HPDE6-E6E7 (cell line): ENCODE data around the gene MVK.

Experiments
- DNase-seq: peaks from one replicate; pipeline ENCODE4 v3.0.0; 2011; ENCODE audit warnings: missing footprints; ENCODE audit errors: extremely low spot score

Gene MVK

GRCh38 chr12:109545826-109546225 lies 27.8 kb upstream of the MVK start:
- peak; percentile 38 for DNase-seq

- no peak for DNase-seq
Measured at GRCh38 chr12:109547286-109547685, 26.3 kb upstream of the MVK start.

GRCh38 chr12:109548258-109548657 lies 25.3 kb upstream of the MVK start:
- no peak for DNase-seq

- DNase-seq: no peak
Measured at GRCh38 chr12:109549613-109550270, 23.9 kb upstream of the MVK start.

- DNase-seq: no peak
Measured at GRCh38 chr12:109550281-109550680, 23.3 kb upstream of the MVK start.

GRCh38 chr12:109551108-109551507 lies 22.5 kb upstream of the MVK start:
- no peak for DNase-seq

- DNase-seq: no peak
Measured at GRCh38 chr12:109552971-109553370, 20.6 kb upstream of the MVK start.

GRCh38 chr12:109553483-109553882 lies 20.1 kb upstream of the MVK start:
- no peak for DNase-seq

GRCh38 chr12:109553906-109554500 lies 19.6 kb upstream of the MVK start:
- no peak for DNase-seq

GRCh38 chr12:109554761-109555160 lies 18.8 kb upstream of the MVK start:
- DNase-seq: no peak

GRCh38 chr12:109555431-109556315 lies 17.9 kb upstream of the MVK start:
- DNase-seq: no peak

GRCh38 chr12:109557200-109557599 lies 16.4 kb upstream of the MVK start:
- DNase-seq: no peak

- DNase-seq: no peak
Measured at GRCh38 chr12:109557805-109558204, 15.8 kb upstream of the MVK start.

GRCh38 chr12:109558374-109559199 lies 15.0 kb upstream of the MVK start:
- no peak for DNase-seq

- DNase-seq: no peak
Measured at GRCh38 chr12:109559200-109559505, 14.4 kb upstream of the MVK start.

GRCh38 chr12:109559601-109560000 lies 14.0 kb upstream of the MVK start:
- no peak for DNase-seq

- no peak for DNase-seq
Measured at GRCh38 chr12:109560867-109561710, 12.5 kb upstream of the MVK start.

GRCh38 chr12:109561711-109562030 lies 11.9 kb upstream of the MVK start:
- no peak for DNase-seq

GRCh38 chr12:109562871-109563270 lies 10.7 kb upstream of the MVK start:
- no peak for DNase-seq

GRCh38 chr12:109563291-109564284 lies 10.0 kb upstream of the MVK start:
- DNase-seq: no peak
